GM18526 (cell line): ENCODE results near the gene UEVLD.

ENCODE experiments used
- POLR2A ChIP-seq: IDR thresholded peaks from 3 replicates; pipeline ENCODE4 v1.6.1; 2011; ENCODE audit not compliant: insufficient read length; ENCODE audit errors: extremely low read depth

The UEVLD gene

DNA sequence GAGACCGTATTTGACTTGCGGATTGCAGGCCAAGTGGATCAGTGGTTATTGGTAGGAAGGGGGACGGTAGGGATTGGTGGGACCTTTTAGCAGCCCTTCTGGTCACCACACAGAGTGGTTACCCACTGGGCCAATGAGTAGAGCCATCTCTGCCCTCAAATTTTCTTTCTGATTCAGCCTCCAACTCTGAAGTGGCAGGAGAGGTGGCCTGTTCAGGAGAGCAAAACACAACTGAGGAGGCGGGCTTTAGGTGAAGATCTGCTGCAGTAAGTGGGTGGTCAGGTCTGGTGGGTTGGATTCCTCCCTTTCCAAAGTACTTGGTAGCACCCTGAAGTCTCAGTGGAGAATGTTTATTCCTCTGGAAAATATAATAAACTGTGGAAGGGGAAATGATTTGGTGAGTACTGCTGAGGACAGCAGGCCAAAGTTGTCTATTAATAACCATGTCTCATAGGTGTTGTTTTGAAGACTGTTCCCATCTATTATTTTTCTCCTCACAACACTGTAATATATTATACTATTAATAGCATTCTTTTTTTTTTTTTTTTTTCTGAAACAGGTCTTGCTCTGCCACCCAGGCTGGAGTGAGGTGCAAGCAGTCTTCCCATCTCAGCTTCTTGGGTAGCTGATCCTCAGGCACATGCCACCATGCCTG, 12.5 kb upstream of the UEVLD start:
- no peak for TF ChIP-seq POLR2A

DNA sequence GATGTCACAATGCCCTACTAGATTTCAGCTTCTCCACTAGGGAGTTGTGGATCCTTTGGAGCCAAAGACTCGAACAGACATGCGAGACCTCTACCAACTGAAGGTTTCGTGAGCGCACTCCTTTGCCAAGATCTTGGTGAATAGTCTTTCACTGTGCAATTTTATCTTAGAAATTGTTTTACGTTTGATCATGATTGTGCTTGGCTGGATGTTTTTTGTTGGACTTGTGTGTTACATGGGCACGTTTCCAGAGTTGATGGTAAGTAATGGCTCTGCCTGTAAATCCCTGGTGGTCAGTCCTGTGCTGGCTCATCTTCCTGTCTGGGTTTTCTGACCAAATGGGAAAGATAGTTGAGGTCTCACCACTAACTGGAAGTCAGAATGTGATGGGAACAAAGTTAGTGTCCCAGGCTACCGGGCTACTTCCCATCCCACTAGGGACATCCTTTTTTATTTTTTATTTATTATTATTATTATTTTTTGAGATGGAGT, 11.3 kb upstream of the UEVLD start, which contains the start of gene MISFA:
TSS of gene MISFA (plus strand) at position 51 of the 492 bp plus-strand sequence. CDS start at position 191, 140 bp downstream.
- TF ChIP-seq POLR2A, result no peak

- no peak for TF ChIP-seq POLR2A
Observed at GRCh38 chr11:18594999-18595749, 6.6 kb upstream of the UEVLD start.

DNA sequence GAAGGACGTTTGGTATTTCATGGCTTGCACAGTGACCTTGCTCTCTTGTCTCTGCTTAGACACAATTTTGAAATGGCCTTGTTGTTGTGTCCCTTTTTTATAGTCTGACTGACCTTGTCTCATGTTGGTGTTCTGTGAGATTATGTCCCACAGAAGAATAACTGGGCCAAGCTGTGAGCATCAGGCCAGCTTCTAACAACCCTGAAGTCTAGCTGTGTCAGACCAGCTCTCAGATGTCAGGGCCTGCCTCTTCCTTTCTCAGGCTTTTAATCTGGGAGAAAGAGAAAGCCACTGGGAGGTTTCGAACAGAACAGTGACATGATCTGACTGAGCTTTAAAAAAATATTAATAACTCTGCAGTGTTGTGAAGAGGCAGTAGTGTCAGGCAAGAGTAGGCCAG, 2.0 kb upstream of the UEVLD start:
- no peak for TF ChIP-seq POLR2A

GRCh38 chr11:18581825-18582224, 6.7 kb downstream of the UEVLD start:
- no peak for TF ChIP-seq POLR2A

DNA sequence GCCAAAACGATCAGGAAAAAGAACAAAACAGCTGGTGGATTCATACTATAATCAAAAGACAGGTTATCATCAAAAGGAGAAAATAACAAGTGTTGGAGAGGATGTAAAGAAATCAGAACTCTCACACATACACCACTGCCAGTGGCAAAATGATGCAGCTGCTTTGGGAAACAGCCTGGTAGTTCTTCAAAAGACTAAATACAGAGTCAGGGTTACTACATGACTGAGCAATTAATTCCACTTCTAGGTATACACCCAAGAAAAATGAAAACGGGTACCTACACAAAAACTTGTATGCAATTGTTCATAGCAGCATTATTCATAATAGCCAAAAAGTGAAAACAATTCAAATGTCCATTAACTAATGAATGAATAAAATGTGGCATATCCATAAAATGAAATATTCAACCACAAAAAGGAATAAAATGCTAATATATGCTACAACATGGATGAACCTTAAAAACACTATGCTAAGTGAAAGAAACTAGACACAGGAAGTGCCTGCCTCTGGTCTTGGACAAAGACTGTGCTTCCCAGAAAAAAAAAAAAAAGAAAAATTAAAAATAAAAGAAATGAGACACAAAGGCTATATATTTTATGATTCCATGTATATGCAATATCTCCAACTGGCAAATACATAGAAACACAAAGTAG, 8.3 kb downstream of the UEVLD start:
- no peak for TF ChIP-seq POLR2A

DNA sequence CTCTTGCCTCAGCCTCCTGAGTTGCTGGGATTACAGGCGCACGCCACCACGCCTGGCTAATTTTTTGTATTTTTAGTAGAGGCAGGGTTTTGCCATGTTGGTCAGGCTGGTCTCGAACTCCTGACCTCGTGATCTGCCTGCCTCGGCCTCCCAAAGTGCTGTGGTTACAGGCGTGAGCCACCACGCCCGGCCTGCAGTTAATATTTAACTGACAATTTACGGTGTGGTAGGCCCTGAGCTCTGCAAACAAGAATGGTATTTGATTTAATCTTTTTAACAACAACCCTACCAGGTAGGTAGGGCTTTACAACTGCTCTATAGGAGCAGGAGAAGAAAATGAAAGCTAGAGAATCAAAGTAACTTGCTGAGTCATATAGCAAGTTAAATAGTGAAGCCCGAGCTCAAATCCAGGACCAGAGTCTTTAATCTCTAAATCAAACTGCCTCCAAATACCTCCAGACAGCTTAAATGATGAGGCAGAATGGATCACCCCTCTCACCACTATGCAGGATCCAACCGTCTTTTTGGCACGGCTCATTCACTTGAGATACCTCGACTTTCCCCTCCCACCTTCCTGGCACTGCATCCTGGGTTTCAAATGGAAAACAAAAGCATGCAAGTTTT, 9.4 kb downstream of the UEVLD start:
- no peak for TF ChIP-seq POLR2A

DNA sequence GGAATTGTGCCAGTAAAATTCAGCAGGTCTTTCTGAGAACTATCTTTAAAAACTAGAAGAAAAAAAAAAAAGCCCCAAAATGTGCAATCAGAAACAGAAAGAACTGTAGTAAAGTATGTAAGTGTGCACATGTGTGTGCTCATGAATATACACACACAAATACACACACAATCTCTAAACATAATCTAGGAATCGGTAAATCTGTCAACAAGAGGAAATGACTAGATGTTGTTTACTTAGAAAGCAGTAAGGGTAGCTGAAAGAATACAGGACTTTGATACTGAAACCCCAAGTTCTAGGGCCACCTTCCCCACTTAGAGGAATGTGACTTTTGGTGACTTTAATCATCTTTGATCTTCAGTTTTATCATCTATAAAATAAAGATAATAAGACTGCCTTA, 13.2 kb downstream of the UEVLD start:
- no peak for TF ChIP-seq POLR2A

GRCh38 chr11:18567081-18567480, 21.5 kb downstream of the UEVLD start:
- no peak for TF ChIP-seq POLR2A

- no peak for TF ChIP-seq POLR2A
Observed at GRCh38 chr11:18566406-18566805, 22.1 kb downstream of the UEVLD start.

GRCh38 chr11:18564149-18564548, 24.4 kb downstream of the UEVLD start:
- TF ChIP-seq POLR2A, result no peak

DNA sequence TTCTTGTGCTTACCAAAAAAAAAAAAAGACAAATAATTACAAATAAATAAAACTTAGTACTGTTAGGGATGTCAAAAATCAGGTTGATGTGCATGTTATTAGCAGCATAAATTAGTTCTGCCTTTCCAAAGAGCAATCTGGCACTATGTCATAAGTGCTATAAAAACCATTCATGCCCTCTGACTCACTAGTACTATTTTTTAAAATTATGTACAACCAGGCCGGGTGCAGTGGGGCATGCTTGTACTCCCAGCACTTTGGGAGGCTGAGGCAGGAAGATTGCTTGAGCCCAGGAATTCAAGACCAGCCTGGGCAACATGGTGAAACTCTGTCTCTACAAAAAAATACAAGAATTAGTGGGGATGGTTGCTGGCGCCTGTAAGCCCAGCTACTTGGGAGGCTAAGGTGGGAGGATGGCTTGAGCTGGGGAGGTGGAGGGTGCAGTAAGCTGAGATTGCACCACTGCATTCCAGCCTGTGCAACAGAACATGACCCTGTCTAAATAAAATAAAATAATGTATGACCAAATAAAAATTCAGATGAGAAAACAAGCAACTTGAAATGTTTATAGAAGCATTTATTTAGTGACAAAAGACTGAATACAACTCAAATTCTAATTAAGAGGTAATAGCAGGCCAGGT, 25.3 kb downstream of the UEVLD start:
- no peak for TF ChIP-seq POLR2A

GRCh38 chr11:18548001-18548400, 40.5 kb downstream of the UEVLD start:
- no peak for TF ChIP-seq POLR2A

- TF ChIP-seq POLR2A, result no peak
Observed at GRCh38 chr11:18540207-18541009, 48.1 kb downstream of the UEVLD start.
